ENCODE results near the gene GLRX.
"Not testable (repeated sequence)": the region's sequence is repeated elsewhere in the genome, so short reads cannot be mapped to it uniquely, and the experiment has no call there.

Gene GLRX

GRCh38 chr5:95852567-95852966 lies 30.0 kb upstream of the GLRX start:
- DNase-seq (ENCODE audit: low read depth, low spot score), result no peak

GRCh38 chr5:95851141-95851540 lies 28.6 kb upstream of the GLRX start:
- not testable (repeated sequence) for DNase-seq (ENCODE audit: low read depth, low spot score)

DNA sequence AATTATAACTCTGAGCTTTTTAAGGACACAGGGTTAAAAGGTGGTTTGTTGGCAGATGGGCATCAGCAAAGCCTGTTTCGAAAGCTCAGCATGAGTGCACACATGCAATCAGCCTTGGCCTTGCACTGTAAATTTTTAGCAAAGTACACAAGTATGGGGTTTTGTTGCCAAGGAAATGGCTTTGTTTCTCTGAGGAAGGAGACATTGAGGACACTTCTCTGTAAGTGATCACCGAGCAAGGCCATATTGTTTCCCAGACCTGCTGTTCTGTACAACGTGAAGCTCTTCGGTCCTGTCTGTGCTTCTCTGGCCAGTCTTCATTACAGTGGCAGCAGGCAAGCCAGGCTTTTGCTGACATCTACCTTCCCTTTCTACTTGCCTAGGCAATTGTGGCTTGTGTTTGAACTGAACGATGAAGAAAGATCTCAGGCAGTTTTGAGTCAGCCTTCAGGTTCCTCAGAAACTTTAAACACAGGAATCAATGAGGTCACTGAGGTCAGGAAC lies 27.9 kb upstream of the GLRX start:
- DNase-seq (ENCODE audit: low read depth, low spot score), result no peak

DNA sequence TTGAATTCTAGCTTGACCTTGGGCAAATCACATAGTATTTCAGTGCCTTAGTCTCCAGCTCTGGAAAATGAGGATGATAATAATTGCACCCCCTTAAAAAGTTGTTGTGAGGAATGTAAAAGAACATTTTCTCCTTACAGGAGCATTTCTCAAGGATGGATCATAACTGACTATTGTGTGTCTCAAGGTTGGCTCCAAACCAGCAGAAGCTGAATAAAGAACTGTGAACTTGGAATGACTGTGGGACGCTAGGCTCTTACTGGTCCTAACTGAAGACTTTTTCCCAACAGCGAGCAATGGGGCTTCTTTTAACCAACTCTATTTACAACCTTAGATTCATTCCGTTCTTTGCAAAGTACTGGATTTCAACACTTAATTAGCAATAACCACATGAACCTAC lies 26.2 kb upstream of the GLRX start:
- DNase-seq (ENCODE audit: low read depth, low spot score), result no peak

- no peak for DNase-seq (ENCODE audit: low read depth, low spot score)
Observed at GRCh38 chr5:95847261-95847592, 24.7 kb upstream of the GLRX start.

DNA sequence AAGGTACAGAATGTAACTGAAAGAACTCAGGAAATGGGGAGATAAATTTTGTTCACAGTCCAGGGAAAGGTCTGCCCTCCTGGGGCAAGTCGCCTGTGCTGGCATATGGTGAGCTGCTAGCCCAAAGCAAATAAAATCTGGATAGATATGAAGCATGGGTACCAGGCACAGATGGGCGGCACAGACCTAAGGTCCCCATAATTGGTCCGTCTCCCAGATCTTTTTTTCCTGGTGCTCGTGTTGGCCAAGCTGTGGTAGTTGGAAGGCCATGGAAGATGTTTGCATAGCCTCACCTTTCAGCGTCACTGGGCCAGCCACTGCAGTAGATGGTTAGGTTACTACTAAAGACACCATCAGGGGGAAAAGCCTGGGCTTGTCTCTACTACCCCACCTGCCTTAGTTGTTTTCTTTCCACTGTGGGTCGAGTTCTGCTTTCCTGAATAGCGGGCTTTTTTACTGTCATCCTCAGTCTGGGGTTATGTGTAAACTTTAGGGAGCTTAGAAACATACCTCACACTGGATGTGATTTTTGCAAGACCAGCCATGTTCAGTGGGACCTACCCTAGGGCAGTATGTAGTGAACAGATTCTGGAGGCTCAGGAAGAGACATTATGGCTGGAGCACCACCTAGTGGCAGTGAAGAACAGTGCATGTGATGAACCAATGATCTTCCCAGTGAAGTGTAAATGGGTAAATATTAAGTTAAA lies 24.2 kb upstream of the GLRX start:
- no peak for DNase-seq (ENCODE audit: low read depth, low spot score)

- no peak for DNase-seq (ENCODE audit: low read depth, low spot score)
Observed at GRCh38 chr5:95845391-95845790, 22.9 kb upstream of the GLRX start.

DNA sequence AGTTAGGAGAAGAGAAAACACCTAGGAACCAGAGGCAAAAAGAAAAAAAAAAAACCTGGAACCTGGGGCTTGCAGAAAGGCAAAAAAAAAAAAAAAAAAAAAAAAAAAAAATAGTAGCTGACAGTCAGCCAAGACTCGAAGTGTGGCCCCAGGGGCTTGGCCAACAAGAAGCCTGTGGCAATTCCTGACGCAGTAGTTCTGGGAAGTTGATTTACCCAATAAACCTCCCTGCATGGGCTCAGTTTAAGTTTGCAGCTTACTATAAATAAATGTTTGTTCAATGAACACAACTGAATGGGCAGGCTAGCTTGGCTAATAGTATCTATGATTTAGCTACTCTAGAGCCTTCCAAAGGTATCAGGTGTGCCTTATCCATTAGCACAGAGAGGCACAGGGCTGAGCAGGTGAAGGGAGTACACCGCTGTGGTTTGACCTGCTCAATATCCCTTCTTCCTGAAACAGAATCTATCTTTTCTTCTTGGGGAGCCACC lies 21.3 kb upstream of the GLRX start:
- DNase-seq (ENCODE audit: low read depth, low spot score), result no peak

GRCh38 chr5:95842854-95843544 lies 20.5 kb upstream of the GLRX start:
- no peak for DNase-seq (ENCODE audit: low read depth, low spot score)

GRCh38 chr5:95841914-95842812 lies 19.6 kb upstream of the GLRX start:
- DNase-seq (ENCODE audit: low read depth, low spot score), result no peak

DNA sequence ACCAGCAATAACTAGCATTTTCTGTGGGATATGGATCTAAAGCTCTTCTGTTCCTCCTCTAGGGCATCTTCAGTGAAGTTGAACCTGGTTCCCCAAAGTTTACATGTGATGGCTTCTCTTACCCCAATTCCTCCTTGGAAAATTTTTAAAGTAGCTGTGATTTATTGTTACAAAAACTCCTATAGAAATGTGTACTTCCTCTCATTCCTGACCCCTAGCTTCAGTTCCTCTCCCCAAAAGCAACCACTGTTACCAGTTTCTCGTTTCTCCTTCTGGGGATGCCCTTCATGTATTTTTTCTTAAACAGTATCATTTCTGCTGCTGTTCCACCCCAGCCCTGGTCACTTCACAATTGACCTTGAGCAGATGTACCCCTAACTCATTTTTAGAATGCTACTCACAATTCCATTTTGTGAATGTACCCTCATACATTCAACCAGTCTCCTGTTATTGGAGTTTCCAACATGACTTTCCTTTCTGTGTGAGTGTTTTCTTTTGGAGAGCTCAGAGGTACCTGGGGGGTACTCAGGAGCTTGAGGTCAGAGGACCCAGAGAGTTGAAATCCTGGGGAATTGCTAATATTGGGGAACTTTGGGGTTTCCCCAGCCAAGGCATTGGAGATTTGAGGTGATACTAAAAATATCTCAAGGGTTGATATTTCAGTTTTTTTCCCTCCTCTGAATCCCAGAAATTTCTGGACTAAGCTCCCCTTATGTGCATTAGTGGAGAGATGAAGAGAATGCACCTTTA lies 18.6 kb upstream of the GLRX start:
- no peak for DNase-seq (ENCODE audit: low read depth, low spot score)

DNA sequence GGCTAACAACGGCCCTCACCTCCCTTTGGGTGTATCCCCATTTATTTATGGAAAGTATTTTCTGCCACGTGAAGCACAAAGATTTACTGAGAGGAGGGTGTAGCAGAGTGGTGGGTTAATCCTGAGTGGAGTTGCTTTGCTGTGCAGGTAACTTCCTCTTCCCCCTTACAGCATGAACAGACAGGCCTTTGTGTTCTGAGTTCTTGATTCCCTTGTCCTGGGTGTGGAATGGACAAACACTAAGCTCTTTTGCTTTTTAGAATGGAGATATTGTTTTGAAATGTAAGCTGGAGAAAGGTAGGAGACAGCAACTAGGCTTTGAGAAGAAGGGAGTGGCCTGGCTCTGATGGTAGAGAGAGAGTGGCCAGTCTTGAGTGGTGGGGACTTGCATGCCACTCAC lies 17.1 kb upstream of the GLRX start:
- no peak for DNase-seq (ENCODE audit: low read depth, low spot score)

GRCh38 chr5:95838556-95838955 lies 16.0 kb upstream of the GLRX start:
- no peak for DNase-seq (ENCODE audit: low read depth, low spot score)

DNA sequence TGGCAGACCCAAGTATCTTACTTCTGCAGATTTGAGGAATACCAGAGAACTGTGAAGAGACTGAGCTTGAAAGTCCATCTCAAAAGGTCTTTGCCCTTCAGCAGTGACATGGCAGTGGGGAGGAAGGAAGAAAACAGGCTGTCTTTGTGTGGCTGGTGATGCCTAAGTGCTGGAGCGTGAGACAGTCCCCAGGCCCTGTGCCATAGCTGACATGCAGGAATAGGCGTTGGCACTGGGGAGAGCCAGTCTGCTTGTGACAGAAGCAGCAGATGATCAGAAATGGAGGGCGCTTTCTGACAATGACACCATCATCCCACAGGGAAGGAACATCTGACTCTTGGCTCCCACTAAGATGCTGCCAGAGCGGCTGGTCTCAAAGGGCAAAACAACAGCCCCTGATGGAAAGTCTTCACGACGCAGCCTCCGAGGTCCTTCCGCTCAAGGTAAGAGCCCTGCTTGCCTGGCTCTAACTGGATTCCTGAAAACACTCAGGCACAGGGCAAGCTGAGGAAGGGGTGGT lies 15.5 kb upstream of the GLRX start:
- no peak for DNase-seq (ENCODE audit: low read depth, low spot score)

GRCh38 chr5:95837492-95837891 lies 15.0 kb upstream of the GLRX start:
- DNase-seq (ENCODE audit: low read depth, low spot score), result no peak

- DNase-seq (ENCODE audit: low read depth, low spot score), result not testable (repeated sequence)
Observed at GRCh38 chr5:95836971-95837370, 14.4 kb upstream of the GLRX start.

DNA sequence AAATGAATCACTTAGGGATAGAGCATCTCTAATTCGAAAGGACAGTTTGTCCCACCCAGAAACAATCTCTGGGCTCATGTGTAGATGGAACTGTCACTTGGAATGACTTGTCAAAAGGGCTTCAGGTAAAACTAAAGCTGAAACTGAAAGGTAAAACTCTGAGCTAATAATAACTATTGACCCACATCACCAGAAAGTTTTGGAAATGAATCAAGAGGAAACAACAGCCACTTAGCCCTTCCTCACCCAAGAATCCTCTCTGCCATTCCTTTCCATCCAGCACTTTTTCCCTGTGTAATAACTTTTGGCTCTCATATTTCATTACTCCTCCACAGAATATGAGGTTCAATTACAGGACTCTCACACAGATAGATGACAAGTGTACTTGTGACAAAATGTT lies 14.0 kb upstream of the GLRX start:
- DNase-seq (ENCODE audit: low read depth, low spot score), result no peak

DNA sequence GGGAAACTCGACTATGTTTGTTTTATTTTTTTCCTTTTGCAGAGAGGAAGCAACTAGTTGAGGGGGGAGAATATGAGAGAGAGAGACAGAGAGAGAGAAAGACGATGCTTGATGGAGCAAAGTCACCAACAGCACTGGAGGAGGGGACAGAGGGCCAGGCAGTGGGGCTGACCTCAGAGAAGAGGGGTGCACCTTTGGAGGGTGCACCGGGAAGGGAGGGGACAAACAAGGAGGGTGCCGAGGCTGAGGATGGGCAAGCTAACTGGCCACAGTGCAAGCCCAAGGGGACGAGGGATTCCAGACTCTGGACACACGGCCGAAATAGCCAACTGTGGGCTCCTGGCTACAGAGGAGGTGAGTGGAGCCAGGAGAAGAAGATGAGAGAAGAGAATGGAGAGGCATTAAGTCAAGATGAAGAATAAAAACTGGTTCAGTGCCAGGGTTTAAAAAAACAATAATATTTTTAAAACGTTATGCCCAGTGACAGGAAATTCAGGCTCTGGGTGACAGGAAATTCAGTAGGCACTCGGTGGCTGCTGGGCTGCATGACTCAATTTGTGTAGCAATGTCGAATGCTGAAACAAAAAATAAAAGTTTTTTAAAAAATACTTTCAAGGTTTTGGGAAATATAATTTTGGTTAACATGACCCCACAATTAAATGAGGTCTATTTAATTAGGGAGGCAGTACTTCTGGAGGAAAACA lies 13.3 kb upstream of the GLRX start:
- no peak for DNase-seq (ENCODE audit: low read depth, low spot score)

DNA sequence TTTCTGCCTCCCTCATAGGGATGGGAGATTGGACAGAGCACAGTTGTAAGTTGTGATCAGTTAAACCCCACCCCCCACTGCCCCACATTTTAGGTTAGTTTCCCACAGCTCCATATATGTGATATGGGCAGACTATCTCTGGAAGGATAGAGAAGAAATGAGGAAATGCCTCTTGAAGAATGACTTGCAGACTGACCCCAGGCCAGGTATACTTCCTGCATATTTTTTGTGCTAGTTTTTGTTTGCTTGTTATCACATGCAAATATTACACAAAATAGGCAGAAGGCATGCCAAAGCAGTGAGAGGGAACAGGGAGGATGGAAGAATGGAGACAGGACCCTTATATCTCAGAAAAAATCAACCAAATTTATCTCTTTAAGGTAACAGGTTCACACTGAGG lies 10.1 kb upstream of the GLRX start:
- no peak for DNase-seq (ENCODE audit: low read depth, low spot score)

GRCh38 chr5:95830226-95830625 lies 7.7 kb upstream of the GLRX start:
- DNase-seq (ENCODE audit: low read depth, low spot score), result no peak

DNA sequence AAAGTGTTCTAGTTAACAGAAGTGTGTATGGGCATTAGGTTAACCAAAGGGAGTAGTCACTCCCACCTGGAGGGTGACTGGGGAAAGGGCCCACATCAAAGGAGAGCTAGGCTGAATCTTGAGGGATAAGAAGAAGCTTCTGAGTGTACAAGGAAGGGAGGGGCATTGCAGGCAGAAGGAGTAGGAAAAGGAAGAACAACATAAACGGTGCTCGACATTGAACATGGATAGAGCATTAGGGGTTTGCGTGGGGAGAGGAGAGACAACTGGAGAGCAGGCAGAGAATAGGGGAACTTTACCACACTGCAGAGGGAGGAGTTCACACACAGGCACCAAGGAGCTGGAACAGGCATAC lies 5.3 kb upstream of the GLRX start:
- DNase-seq (ENCODE audit: low read depth, low spot score), result no peak

All from smooth muscle cell of the brain vasculature (primary cell).